PFSK-1 (cell line): Measurements from ENCODE around the gene NPW.

Source experiments
- FOXP2 ChIP-seq: optimal IDR thresholded peaks from 2 replicates; pipeline ENCODE3; 2011; ENCODE audit warnings: borderline replicate concordance, control low read depth, inconsistent platforms; ENCODE audit not compliant: insufficient read depth; ENCODE audit errors: extremely low read length, extremely low read depth
- POLR2AphosphoS5 ChIP-seq: IDR thresholded peaks from 2 replicates; pipeline ENCODE4 v1.6.1; 2012; ENCODE audit warnings: low read depth, mild to moderate bottlenecking, control low read depth, low read length, moderate library complexity
- SIN3A ChIP-seq: IDR thresholded peaks from 2 replicates; pipeline ENCODE4 v1.6.1; 2012; ENCODE audit warnings: mild to moderate bottlenecking, low read length, moderate library complexity, borderline replicate concordance; ENCODE audit not compliant: insufficient read depth
- TAF1 ChIP-seq: IDR thresholded peaks from 2 replicates; pipeline ENCODE4 v1.6.1; 2012; ENCODE audit warnings: low read length, control low read depth, borderline replicate concordance; ENCODE audit not compliant: insufficient read depth
- TF ChIP-seq, protein P1 (sequence below), 2 experiments: IDR thresholded peaks; 2 replicates each; pipeline versions ENCODE4 v1.6.1 to v1.8.0; 2011 to 2012; ENCODE audit warnings: low read depth in 2 of 2, low read length in 2 of 2, control low read depth in 1 of 2, inconsistent platforms in 1 of 2, mild to moderate bottlenecking in 1 of 2, moderate library complexity in 1 of 2; ENCODE audit not compliant: insufficient read depth in 1 of 2

DNA sequence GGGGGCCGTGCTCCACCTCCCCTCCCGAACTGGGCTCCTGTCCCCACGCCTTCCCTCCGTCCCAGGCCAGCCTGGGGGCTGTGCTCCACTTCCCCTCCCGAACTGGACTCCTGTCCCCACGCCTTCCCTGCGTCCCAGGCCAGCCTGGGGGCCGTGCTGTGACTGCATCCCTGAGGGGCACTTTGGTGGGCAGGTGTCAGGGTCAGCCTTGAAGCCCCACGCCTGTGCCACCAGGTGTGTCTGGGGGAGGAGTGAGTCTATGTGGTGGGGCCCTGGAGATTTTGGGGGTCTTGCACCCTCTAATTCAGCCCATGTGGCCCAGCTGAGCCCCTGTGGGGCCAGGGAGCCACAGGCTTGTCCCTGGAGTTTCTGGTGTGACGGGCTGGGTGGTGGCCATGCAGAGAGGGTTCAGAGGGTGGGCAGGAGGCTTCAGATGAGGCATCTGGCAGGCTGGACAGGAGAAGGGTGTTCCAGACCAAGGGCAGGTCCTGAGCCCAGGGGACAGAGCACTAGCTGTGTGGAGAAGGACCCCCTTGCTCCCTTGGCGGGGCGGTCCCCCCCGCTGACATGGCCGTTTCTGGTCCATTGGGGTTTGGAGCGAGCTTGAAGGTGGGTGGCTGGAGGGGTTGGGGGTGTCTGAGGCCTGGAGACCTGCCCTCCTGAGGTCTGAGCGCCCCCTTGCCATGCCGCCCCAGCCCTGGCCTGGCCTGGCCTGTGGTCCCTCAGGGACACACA, 15.3 kb downstream of the NPW start:
- TF ChIP-seq POLR2AphosphoS5: no peak
- no peak for TF ChIP-seq SIN3A
- no peak for TF ChIP-seq TAF1
- TF ChIP-seq, protein P1, sequence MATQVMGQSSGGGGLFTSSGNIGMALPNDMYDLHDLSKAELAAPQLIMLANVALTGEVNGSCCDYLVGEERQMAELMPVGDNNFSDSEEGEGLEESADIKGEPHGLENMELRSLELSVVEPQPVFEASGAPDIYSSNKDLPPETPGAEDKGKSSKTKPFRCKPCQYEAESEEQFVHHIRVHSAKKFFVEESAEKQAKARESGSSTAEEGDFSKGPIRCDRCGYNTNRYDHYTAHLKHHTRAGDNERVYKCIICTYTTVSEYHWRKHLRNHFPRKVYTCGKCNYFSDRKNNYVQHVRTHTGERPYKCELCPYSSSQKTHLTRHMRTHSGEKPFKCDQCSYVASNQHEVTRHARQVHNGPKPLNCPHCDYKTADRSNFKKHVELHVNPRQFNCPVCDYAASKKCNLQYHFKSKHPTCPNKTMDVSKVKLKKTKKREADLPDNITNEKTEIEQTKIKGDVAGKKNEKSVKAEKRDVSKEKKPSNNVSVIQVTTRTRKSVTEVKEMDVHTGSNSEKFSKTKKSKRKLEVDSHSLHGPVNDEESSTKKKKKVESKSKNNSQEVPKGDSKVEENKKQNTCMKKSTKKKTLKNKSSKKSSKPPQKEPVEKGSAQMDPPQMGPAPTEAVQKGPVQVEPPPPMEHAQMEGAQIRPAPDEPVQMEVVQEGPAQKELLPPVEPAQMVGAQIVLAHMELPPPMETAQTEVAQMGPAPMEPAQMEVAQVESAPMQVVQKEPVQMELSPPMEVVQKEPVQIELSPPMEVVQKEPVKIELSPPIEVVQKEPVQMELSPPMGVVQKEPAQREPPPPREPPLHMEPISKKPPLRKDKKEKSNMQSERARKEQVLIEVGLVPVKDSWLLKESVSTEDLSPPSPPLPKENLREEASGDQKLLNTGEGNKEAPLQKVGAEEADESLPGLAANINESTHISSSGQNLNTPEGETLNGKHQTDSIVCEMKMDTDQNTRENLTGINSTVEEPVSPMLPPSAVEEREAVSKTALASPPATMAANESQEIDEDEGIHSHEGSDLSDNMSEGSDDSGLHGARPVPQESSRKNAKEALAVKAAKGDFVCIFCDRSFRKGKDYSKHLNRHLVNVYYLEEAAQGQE (IDR thresholded peaks at IDR 0.05; ENCODE audit: insufficient read depth in 1 of 2, low read depth in 2 of 2, low read length in 2 of 2): no peak
- no peak for TF ChIP-seq FOXP2
